NCI-H1436 treated with DMSO at 0.1 percent for 48 hours (cell line): ENCODE results near the gene PTPRO.

Experiments
- DNase-seq: peaks from one replicate; lab custom pipeline; 2025; lab: John Stamatoyannopoulos, UW

PTPRO gene

GRCh38 chr12:15322164-15323061 lies at the start of gene PTPRO:
PTPRO (plus strand) TSS chr12:15322508.
- DNase-seq: no peak

DNA sequence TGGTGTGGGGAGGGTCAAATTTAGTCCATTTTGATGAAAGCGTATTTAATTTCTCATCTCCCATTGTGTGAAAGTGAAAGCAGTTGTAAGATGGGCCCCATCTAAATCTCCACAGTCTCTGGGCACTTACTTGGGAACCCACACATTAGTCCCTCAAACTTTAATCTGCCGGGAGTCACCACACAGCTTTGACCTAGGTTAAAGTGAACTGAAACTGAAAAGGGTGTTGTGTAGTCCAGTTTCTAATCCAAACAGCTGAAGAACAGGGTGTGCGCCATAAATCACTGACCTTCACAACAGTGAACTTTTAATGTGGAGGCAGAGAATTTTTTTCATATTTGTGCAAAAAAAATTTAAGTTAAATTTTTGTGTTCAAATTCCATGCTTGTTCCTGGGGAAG lies 48.4 kb upstream of the PTPRO start:
- no peak for DNase-seq

GRCh38 chr12:15274561-15274967 lies 47.7 kb upstream of the PTPRO start:
- no peak for DNase-seq

DNA sequence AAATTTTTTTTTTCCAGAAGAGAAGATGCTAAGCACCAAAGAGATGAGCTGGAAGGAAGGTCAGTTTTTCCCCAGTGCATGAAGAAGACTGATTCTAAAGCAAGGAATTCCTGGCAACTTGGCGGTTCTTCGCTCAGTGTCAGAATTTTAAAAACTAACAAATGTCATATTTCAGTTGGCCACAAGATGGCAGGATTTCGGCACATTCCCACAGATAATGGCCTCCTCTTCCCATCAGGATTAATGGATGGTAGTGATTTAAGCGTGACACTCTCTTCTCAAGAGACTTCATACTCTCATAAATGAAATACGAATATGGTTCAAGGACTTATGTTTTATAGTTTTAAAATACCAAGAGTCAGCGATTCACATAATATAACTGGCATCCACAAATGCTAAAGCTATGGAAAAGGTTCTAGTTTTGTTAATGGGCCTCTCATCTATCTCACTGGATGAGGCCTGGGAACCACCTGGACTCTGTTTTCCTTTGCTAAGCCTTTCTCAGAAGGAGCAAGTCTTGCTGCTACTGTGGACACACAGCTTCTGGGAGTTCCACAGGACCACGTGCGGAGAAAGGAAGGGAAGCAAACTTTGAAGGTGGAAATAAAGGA lies 46.1 kb upstream of the PTPRO start:
- DNase-seq: no peak

DNA sequence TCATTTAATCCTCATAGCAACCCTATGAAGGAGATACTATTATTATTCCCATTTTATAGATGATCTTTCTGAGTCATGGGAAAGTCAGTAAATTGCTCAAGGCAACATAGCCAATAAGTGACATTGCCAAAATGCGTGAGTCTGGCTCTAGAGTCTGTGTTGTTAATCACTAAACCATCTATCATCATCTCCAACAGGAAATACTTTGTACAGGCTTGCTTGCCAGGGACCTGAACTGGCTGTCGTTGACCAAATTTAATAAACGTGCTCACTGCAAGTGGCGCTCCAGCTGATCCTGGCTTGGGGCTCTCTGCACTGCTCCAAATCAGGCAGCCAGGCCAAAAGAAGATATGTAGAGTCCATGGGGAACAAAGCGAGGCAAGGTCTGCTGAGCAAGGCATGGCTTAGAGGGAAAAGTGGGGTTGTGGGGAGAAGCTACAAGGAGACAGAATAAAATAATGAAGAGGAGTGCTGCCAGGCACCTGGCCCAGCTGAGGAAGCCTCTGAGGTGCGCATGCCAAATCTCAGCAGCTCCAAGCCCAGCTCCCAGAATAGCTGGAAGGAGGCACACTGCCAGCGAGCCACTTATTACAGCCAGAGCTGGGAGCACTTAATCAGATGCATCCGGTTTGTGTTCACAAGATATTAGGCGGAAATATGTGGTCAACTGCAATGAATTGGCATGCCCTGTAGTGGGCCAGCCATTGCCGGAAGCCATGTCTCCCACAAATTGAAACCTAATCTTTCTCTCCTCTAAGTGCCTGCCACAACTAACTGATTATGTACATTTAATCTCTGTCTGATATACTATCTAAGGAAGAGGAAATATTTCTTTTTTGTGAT lies 43.3 kb upstream of the PTPRO start:
- no peak for DNase-seq

- no peak for DNase-seq
Measured at GRCh38 chr12:15280930-15281329, 41.4 kb upstream of the PTPRO start.

- no peak for DNase-seq
Measured at GRCh38 chr12:15289192-15289591, 33.1 kb upstream of the PTPRO start.

DNA sequence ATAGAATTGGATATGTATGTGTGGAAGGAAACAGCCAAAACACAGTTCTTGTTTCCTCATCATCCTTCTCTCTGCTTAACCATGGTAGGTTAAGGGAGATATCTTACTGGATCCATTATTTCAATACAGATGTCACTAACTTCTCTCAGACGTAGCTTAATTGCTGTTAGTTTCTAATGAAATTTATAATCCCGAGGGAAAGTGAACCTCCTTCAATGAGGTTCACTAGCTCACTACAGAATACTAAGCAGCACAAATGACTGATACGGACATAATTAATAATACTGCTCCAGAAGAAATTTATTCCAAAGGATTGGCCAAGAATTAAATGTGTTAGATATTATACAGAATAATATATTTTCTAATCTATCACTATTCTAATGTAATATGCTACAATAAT lies 28.6 kb upstream of the PTPRO start:
- no peak for DNase-seq

- no peak for DNase-seq
Measured at GRCh38 chr12:15299947-15300346, 22.4 kb upstream of the PTPRO start.

GRCh38 chr12:15304296-15304695 lies 18.0 kb upstream of the PTPRO start:
- no peak for DNase-seq

GRCh38 chr12:15306605-15307004 lies 15.7 kb upstream of the PTPRO start:
- no peak for DNase-seq

- no peak for DNase-seq
Measured at GRCh38 chr12:15307079-15307478, 15.2 kb upstream of the PTPRO start.

DNA sequence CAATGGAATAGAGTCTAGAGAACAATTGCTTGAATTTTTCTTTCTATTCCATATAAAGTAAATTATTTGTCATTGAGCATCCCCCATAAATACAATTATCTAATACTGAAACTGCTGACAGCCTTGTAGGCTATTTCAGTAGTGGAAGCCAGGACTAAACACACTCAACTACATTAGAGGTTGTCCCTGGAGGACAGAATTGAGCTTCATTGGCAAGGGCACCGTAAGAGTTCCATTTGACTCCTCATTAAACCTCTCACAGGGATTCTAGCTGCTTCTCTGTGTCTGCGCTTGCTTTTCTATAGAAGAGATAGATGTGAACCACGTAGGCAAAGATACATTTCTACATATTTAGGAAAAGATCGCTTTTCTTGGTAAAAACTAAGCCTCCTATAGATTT lies 3.5 kb upstream of the PTPRO start:
- DNase-seq: peak; percentile 49

DNA sequence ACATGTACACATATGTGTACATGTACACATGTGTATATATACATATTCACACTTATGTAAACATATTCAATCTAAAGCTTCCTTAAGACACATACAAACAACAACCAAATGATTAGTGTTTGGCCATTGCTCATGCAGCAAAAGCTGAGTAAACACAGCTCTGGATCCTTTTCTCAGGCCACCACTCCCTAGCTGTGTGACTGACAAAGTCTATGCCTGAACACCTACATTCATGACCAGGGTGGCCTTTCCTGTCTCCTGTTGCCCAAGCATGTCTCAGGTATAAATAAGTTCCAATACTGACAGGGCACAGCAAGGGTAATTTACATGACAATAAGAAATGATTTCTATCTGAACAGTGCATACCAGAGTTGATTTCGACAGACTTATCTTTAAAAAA lies 1.4 kb upstream of the PTPRO start:
- DNase-seq: no peak

GRCh38 chr12:15323480-15323879 lies 1.2 kb downstream of the PTPRO start:
- DNase-seq: no peak

- DNase-seq: no peak
Measured at GRCh38 chr12:15329891-15330290, 7.6 kb downstream of the PTPRO start.

GRCh38 chr12:15334225-15334624 lies 11.9 kb downstream of the PTPRO start:
- DNase-seq: no peak

GRCh38 chr12:15335959-15336358 lies 13.7 kb downstream of the PTPRO start:
- DNase-seq: no peak

DNA sequence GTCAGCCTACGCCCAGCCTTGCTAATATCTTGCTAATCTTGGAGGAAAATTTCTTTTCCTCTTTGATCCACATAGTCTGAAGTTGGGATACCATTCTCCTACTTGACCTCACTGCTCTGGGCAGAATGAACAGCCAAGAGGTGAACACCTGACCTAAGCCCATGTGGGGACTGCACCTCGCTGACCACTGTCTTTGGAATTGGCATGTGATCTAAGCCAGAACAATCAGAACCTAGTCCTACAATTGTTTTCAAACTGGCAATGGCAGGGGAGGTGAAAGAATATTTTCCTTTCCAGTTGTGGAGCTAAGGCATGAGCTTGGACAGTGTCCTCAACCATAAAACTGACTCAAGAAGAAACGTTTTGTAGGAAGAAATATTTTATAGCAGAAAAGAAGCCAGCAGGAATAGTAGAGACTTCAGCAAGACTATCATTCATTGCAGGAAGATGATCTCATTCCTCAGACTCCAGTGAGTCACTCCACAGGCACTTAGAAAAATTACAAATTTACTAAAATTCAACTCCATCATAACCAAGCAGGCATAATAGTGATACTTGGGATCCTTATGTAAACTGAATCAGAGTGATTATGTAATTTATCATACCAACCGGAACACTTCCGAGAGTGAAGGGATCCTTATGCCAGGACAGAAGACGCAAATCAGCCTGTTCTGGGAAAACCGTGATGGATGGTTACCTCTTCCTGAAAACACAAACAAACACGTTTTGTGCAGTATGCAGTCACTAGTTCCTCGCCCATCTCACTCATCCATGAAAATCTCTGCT lies 14.7 kb downstream of the PTPRO start:
- DNase-seq: no peak

- DNase-seq: no peak
Measured at GRCh38 chr12:15341371-15341770, 19.1 kb downstream of the PTPRO start.

GRCh38 chr12:15344561-15344960 lies 22.3 kb downstream of the PTPRO start:
- no peak for DNase-seq

- DNase-seq: no peak
Measured at GRCh38 chr12:15346488-15346887, 24.2 kb downstream of the PTPRO start.
